MM.1S (cell line): Measurements from ENCODE around the gene OR1I1.

ENCODE experiments used
- DNase-seq: peaks from one replicate; pipeline ENCODE4 v3.0.0-alpha.2; 2015
- H2AFZ ChIP-seq: fragments of 300-600 bp; sonication (generic); 2 replicates; pipeline ENCODE4 v1.6.0; 2016; ENCODE audit warnings: antibody characterized with exemption, low read length
- H3F3A ChIP-seq: fragments of 300-600 bp; sonication (generic); 2 replicates; pipeline ENCODE4 v1.6.1; 2016; ENCODE audit warnings: mild to moderate bottlenecking, antibody characterized with exemption, low read length, moderate library complexity, mixed read lengths; ENCODE audit not compliant: insufficient read depth
- H3K27ac ChIP-seq: fragments of 300-600 bp; sonication (generic); 2 replicates; pipeline ENCODE4 v1.5.1; 2016; ENCODE audit warnings: mild to moderate bottlenecking, low read length
- H3K27me3 ChIP-seq: fragments of 300-600 bp; sonication (generic); replicated peaks from 2 replicates; pipeline ENCODE4 v1.6.0; 2016; ENCODE audit warnings: low read length; ENCODE audit not compliant: insufficient read depth
- H3K36me3 ChIP-seq: fragments of 300-600 bp; sonication (generic); replicated peaks from 2 replicates; pipeline ENCODE4 v1.6.1; 2016; ENCODE audit warnings: mild to moderate bottlenecking, low read length, mixed read lengths; ENCODE audit not compliant: insufficient read depth
- H3K4me1 ChIP-seq: fragments of 300-600 bp; sonication (generic); 2 replicates; pipeline ENCODE4 v1.6.1; 2016; ENCODE audit warnings: low read length, mixed read lengths
- H3K4me2 ChIP-seq: fragments of 300-600 bp; sonication (generic); 2 replicates; pipeline ENCODE4 v1.6.0; 2016; ENCODE audit warnings: low read depth, low read length
- H3K4me3 ChIP-seq: fragments of 300-600 bp; sonication (generic); 2 replicates; pipeline ENCODE4 v1.5.1; 2016; ENCODE audit warnings: low read length, mixed read lengths
- H3K79me2 ChIP-seq: fragments of 300-600 bp; sonication (generic); 2 replicates; pipeline ENCODE4 v1.6.1; 2016; ENCODE audit warnings: mixed run types, low read length, mixed read lengths
- H3K9ac ChIP-seq: fragments of 300-600 bp; sonication (generic); 2 replicates; pipeline ENCODE4 v1.6.1; 2016; ENCODE audit warnings: low read length, mixed read lengths
- H3K9me2 ChIP-seq: fragments of 300-600 bp; sonication (generic); replicated peaks from 2 replicates; pipeline ENCODE4 v1.6.1; 2016; ENCODE audit warnings: mild to moderate bottlenecking, low read length, mixed read lengths; ENCODE audit not compliant: insufficient read depth
- H3K9me3 ChIP-seq: fragments of 300-600 bp; sonication (generic); replicated peaks from 2 replicates; pipeline ENCODE4 v1.6.1; 2016; ENCODE audit warnings: mild to moderate bottlenecking, low read length, mixed read lengths; ENCODE audit not compliant: insufficient read depth
- H4K20me1 ChIP-seq: fragments of 300-600 bp; sonication (generic); 2 replicates; pipeline ENCODE4 v1.6.1; 2016; ENCODE audit warnings: mild to moderate bottlenecking, low read length, moderate library complexity, mixed read lengths; ENCODE audit not compliant: insufficient read depth
- EZH2 ChIP-seq: fragments of 300-600 bp; sonication (generic); optimal IDR thresholded peaks from 2 replicates; pipeline ENCODE3; 2017; ENCODE audit warnings: low read depth, mild to moderate bottlenecking, antibody characterized with exemption, low read length, mixed read lengths
- EZH2phosphoT487 ChIP-seq: fragments of 300-600 bp; sonication (generic); IDR thresholded peaks from 2 replicates; pipeline ENCODE4 v1.6.1; 2018; ENCODE audit warnings: antibody characterized with exemption, low read length
- TF ChIP-seq, protein P1 (sequence below): fragments of 300-600 bp; sonication (generic); IDR thresholded peaks from 2 replicates; pipeline ENCODE4 v1.5.1; 2016; ENCODE audit warnings: antibody characterized with exemption, low read length, mixed read lengths

Gene OR1I1

DNA sequence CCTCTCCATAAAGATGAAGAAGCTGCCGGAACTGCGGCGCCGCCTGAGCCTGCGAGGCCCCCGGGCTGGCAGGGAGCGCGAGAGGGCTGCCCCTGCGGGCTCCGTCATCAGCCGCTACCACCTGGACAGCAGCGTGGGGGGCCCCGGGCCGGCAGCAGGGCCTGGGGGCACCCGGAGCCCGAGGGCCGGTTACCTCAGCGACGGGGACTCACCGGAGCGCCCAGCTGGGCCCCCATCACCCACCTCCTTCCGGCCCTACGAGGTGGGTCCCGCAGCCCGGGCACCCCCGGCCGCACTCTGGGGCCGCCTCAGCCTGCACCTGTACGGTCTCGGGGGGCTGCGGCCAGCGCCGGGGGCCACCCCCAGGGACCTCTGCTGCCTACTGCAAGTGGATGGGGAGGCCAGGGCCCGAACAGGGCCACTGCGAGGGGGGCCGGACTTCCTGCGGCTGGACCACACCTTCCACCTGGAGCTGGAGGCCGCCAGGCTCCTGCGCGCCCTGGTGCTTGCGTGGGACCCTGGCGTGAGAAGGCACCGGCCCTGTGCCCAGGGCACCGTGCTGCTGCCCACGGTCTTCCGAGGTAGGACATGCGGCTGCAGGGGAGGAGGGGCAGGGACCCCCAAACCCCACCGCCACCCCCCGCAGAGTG is 27.9 kb downstream of the OR1I1 start:
- Histone ChIP-seq H4K20me1 (no peaks in the 10 kb centered on the region), H3K79me2 (no peaks in the 10 kb centered on the region), H2AFZ (no peak overlapping the region), H3K4me1 (no peaks in the 10 kb centered on the region), H3K9ac (no peak overlapping the region), H3K36me3 (no peaks in the 10 kb centered on the region), H3K27ac (no peak overlapping the region), H3K9me2 (no peaks in the 10 kb centered on the region), H3K9me3 (no peaks in the 10 kb centered on the region), H3K27me3 (peaks cover 55% of the 10 kb centered on the region), H3K4me2 (no peak overlapping the region), H3F3A (no peaks in the 10 kb centered on the region), H3K4me3 (no peak overlapping the region)
- DNase-seq, result no peak
- TF ChIP-seq, protein P1, sequence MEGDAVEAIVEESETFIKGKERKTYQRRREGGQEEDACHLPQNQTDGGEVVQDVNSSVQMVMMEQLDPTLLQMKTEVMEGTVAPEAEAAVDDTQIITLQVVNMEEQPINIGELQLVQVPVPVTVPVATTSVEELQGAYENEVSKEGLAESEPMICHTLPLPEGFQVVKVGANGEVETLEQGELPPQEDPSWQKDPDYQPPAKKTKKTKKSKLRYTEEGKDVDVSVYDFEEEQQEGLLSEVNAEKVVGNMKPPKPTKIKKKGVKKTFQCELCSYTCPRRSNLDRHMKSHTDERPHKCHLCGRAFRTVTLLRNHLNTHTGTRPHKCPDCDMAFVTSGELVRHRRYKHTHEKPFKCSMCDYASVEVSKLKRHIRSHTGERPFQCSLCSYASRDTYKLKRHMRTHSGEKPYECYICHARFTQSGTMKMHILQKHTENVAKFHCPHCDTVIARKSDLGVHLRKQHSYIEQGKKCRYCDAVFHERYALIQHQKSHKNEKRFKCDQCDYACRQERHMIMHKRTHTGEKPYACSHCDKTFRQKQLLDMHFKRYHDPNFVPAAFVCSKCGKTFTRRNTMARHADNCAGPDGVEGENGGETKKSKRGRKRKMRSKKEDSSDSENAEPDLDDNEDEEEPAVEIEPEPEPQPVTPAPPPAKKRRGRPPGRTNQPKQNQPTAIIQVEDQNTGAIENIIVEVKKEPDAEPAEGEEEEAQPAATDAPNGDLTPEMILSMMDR, result no peak
- no peak for TF ChIP-seq EZH2phosphoT487
- no peak for TF ChIP-seq EZH2

DNA sequence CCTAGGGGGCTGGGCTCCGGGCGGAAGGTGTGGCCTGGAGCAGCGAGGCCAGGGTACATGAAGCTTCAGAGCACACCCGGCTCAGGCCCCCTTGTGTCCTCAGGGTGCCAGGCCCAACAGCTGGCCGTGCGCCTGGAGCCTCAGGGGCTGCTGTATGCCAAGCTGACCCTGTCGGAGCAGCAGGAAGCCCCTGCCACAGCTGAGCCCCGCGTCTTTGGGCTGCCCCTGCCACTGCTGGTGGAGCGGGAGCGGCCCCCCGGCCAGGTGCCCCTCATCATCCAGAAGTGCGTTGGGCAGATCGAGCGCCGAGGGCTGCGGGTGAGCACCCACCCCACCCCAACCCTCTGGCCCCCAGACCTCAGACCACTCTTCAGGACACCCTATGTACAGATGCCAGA is 28.4 kb downstream of the OR1I1 start:
- H3K79me2 ChIP-seq, result no peaks in the 10 kb centered on the region
- H3K4me3 ChIP-seq, result no peak overlapping the region
- no peak overlapping the region for H3K4me2 ChIP-seq
- DNase-seq, result no peak
- H3K9ac ChIP-seq, result no peak overlapping the region
- H4K20me1 ChIP-seq, result no peaks in the 10 kb centered on the region
- no peaks in the 10 kb centered on the region for H3K9me3 ChIP-seq
- H3K27me3 ChIP-seq, result peaks cover 50% of the 10 kb centered on the region
- H3K36me3 ChIP-seq, result no peaks in the 10 kb centered on the region
- H3F3A ChIP-seq, result no peaks in the 10 kb centered on the region
- no peak overlapping the region for H2AFZ ChIP-seq
- TF ChIP-seq, protein P1, result no peak
- TF ChIP-seq EZH2, result no peak
- no peaks in the 10 kb centered on the region for H3K4me1 ChIP-seq
- H3K27ac ChIP-seq, result no peak overlapping the region
- H3K9me2 ChIP-seq, result no peaks in the 10 kb centered on the region

DNA sequence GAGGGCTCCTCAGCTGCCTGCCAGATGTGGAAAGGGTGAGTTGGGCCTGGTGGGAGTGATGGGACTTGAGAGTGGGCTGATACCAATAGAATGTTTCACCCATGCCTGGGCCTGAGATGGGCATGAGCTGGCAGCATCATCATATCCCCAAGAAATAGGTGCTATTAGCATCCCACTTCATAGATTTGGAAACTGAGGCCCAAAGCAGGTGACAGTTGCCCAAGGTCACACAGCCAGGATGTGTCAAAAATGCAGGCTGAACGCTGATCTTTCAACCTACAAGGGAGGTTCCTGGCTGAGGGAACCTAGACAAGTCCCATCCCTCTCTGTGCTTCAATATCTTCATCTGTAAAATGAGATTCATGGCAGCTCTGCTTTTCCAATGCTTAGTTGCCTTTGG is 29.7 kb downstream of the OR1I1 start:
- no peak for DNase-seq
- Histone ChIP-seq H3K4me2 (no peak overlapping the region), H3F3A (no peaks in the 10 kb centered on the region), H3K27me3 (peaks cover 39% of the 10 kb centered on the region), H3K4me1 (no peaks in the 10 kb centered on the region), H4K20me1 (no peaks in the 10 kb centered on the region), H3K9me3 (no peaks in the 10 kb centered on the region), H3K9me2 (no peaks in the 10 kb centered on the region), H2AFZ (no peak overlapping the region), H3K9ac (no peak overlapping the region), H3K4me3 (no peak overlapping the region), H3K36me3 (no peaks in the 10 kb centered on the region), H3K79me2 (no peaks in the 10 kb centered on the region), H3K27ac (no peak overlapping the region)
- TF ChIP-seq EZH2, result no peak
- TF ChIP-seq, protein P1, result no peak
- no peak for TF ChIP-seq EZH2phosphoT487
